GM12874 (cell line): Measurements from ENCODE around the gene NDUFA9.

Experiments used
- CTCF ChIP-seq: IDR thresholded peaks from 2 replicates; pipeline ENCODE4 v1.5.1; 2011; ENCODE audit warnings: low read depth, mild to moderate bottlenecking, control low read depth, low read length, moderate library complexity; ENCODE audit not compliant: insufficient read depth

The NDUFA9 gene

GRCh38 chr12:4648501-4649357 lies at the start of gene NDUFA9, which contains the start of gene AKAP3:
TSS of gene NDUFA9 (plus strand) at chr12:4649114. CDS start at chr12:4649127, 13 bp downstream.
TSS of gene AKAP3 (minus strand) at chr12:4649051. CDS start at chr12:4638196, 10,855 bp downstream.
- TF ChIP-seq CTCF = no peak

DNA sequence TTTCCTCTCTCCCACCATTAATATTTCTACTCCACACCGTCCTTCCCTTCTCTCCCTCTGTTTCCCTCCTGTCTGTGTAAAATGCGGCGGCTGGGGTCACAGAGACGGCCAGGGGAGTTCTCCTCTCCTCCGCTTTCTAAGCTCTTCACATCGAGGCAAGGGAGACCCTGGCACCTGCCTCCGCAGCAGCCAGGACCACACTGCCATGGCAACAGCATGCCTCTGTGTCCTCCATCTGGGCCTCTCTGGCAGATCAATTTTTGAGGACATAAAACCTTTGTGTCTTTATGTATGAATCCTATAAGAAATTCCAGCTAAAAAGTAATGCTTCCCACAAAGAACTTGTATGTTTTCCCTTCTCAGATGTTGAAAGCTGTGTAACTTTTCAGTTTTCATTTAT lies 45.5 kb upstream of the NDUFA9 start:
- no peak for TF ChIP-seq CTCF

GRCh38 chr12:4603946-4604345 lies 45.0 kb upstream of the NDUFA9 start:
- TF ChIP-seq CTCF = no peak

- peak; percentile 97 for TF ChIP-seq CTCF
Observed at GRCh38 chr12:4604684-4605193, 44.2 kb upstream of the NDUFA9 start.

- no peak for TF ChIP-seq CTCF
Observed at GRCh38 chr12:4607056-4607455, 41.9 kb upstream of the NDUFA9 start.

- no peak for TF ChIP-seq CTCF
Observed at GRCh38 chr12:4609071-4609470, 39.8 kb upstream of the NDUFA9 start.

DNA sequence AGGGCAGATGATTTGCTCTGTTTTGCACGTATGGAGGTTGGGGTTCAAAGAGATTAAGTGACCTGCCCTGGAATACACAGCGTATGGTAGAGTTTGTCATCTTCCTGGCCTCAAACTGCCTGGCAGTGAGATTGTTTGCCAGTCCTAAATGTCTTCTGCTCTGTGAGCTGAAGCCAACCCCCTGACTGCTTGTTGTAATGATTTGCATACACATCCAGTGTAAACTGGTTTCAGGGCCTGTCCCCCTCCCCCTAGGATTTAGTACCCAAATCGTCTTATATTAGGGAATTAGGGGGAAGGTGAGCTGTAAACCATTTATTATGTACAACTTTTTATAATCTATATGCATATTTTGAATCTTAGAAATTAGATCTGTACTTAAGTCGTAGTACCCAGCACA lies 38.4 kb upstream of the NDUFA9 start:
- TF ChIP-seq CTCF = no peak
